GM23338 (cell line): Measurements from ENCODE around the gene SH3TC2. TPM values are rescaled to one million over a fixed set of nuclear protein-coding genes. Genes with fewer than 3 reads are reported as not detected.
"Not testable (repeated sequence)": the region's sequence is repeated elsewhere in the genome, so short reads cannot be mapped to it uniquely, and the experiment has no call there.

Experiments
- ATAC-seq: fragments of 200-7000 bp; cut with Tn5 transposase; 3 replicates; pipeline ENCODE4 v1.9.1; 2020
- DNase-seq: peaks from one replicate; pipeline ENCODE4 v3.0.0-alpha.2; 2015; ENCODE audit warnings: low spot score
- H2AFZ ChIP-seq: fragments of 200-600 bp; sonication (generic); 2 replicates; pipeline ENCODE4 v1.8.0; 2016; ENCODE audit warnings: antibody characterized with exemption, mild to moderate bottlenecking, moderate library complexity
- H3F3A ChIP-seq: fragments of 200-600 bp; sonication (generic); replicated peaks from 2 replicates; pipeline ENCODE4 v1.8.0; 2017; ENCODE audit warnings: antibody characterized with exemption, mixed run types, low read depth
- H3K27ac ChIP-seq: fragments of 200-600 bp; sonication (generic); 2 replicates; pipeline ENCODE4 v1.6.1; 2016; ENCODE audit warnings: low read depth
- H3K27me3 ChIP-seq: fragments of 200-600 bp; sonication (generic); 2 replicates; pipeline ENCODE4 v1.8.0; 2016; ENCODE audit warnings: mild to moderate bottlenecking, mixed run types, moderate library complexity; ENCODE audit not compliant: insufficient read depth
- H3K36me3 ChIP-seq: fragments of 200-600 bp; sonication (generic); 2 replicates; pipeline ENCODE4 v1.8.0; 2016; ENCODE audit warnings: mild to moderate bottlenecking; ENCODE audit not compliant: insufficient read depth
- H3K4me1 ChIP-seq: fragments of 200-600 bp; sonication (generic); 2 replicates; pipeline ENCODE4 v1.8.0; 2016; ENCODE audit warnings: mild to moderate bottlenecking, moderate library complexity; ENCODE audit not compliant: insufficient read depth
- H3K4me2 ChIP-seq: fragments of 200-600 bp; sonication (generic); 2 replicates; pipeline ENCODE4 v1.7.1; 2017; ENCODE audit warnings: mixed run types
- H3K4me3 ChIP-seq: fragments of 200-600 bp; sonication (generic); 2 replicates; pipeline ENCODE4 v1.6.1; 2016; ENCODE audit warnings: mixed run types
- H3K79me2 ChIP-seq: fragments of 200-600 bp; sonication (generic); replicated peaks from 2 replicates; pipeline ENCODE4 v1.8.0; 2017; ENCODE audit warnings: mild to moderate bottlenecking; ENCODE audit not compliant: insufficient read depth
- H3K9me2 ChIP-seq: fragments of 200-600 bp; sonication (generic); 2 replicates; pipeline ENCODE4 v1.8.0; 2017; ENCODE audit not compliant: insufficient read depth
- H4K20me1 ChIP-seq: fragments of 200-600 bp; sonication (generic); replicated peaks from 2 replicates; pipeline ENCODE4 v1.8.0; 2017; ENCODE audit warnings: mild to moderate bottlenecking; ENCODE audit not compliant: insufficient read depth
- H3K27ac Mint-ChIP-seq: 2 replicates; pipeline ENCODE4 v1.8.0; 2020; ENCODE audit warnings: inconsistent platforms, mild to moderate bottlenecking, moderate library complexity, mixed read lengths
- H3K27me3 Mint-ChIP-seq: 3 replicates; pipeline ENCODE4 v1.8.0; 2022; ENCODE audit warnings: low read depth, mild to moderate bottlenecking, moderate library complexity, mixed read lengths, inconsistent platforms; ENCODE audit not compliant: insufficient read depth, poor library complexity
- H3K36me3 Mint-ChIP-seq: 3 replicates; pipeline ENCODE4 v1.8.0; 2021; ENCODE audit warnings: low read depth, mild to moderate bottlenecking, inconsistent platforms, moderate library complexity, mixed read lengths
- H3K4me1 Mint-ChIP-seq: 3 replicates; pipeline ENCODE4 v1.8.0; 2020; ENCODE audit warnings: mild to moderate bottlenecking, inconsistent platforms, mixed read lengths
- H3K4me3 Mint-ChIP-seq: 3 replicates; pipeline ENCODE4 v1.8.0; 2021; ENCODE audit warnings: moderate library complexity, mild to moderate bottlenecking, inconsistent platforms, mixed read lengths
- H3K9me3 Mint-ChIP-seq: 3 replicates; pipeline ENCODE4 v1.8.0; 2020; ENCODE audit warnings: moderate library complexity, mild to moderate bottlenecking, inconsistent platforms, mixed read lengths
- EZH2phosphoT487 ChIP-seq: fragments of 200-600 bp; sonication (generic); IDR thresholded peaks from one replicate; pipeline ENCODE4 v1.8.1; 2018; ENCODE audit warnings: antibody characterized with exemption; ENCODE audit not compliant: unreplicated experiment
- POLR2AphosphoS5 ChIP-seq: IDR thresholded peaks from 2 replicates; pipeline ENCODE4 v1.6.1; 2016; ENCODE audit warnings: antibody characterized with exemption, low read depth
- ZNF114 ChIP-seq: fragments of 250-450 bp; sonication (Bioruptor Pico); IDR thresholded peaks from 2 replicates; pipeline ENCODE4 v1.5.0; 2020; ENCODE audit warnings: mild to moderate bottlenecking, moderate library complexity
- polyA plus RNA-seq: library from polyadenylated mRNA; unstranded; fragments of >200 nt; fragmentation: Nextera tagmentation; extraction: Ambion mirVana; gene quantifications from 2 replicates; pipeline ENCODE4 v1.2.1, GENCODE V29; 2016
- total RNA-seq: library from RNA; depleted of rRNA; stranded (reverse); fragments of >200 nt; shearing (Covaris generic); gene quantifications from 2 replicates; pipeline ENCODE4 v1.2.3, GENCODE V29; 2014
- TF ChIP-seq, protein P1 (sequence below), 2 experiments: fragments of 200-600 bp in 1 of 2; sonication (generic) in 1 of 2; conservative IDR thresholded peaks; 2 replicates each; pipeline versions ENCODE4 v1.5.1 to v1.6.1; 2016 to 2017; ENCODE audit warnings: antibody characterized with exemption in 2 of 2, low read depth in 2 of 2, mild to moderate bottlenecking in 2 of 2, moderate library complexity in 1 of 2
- TF ChIP-seq, protein P2 (sequence below): fragments of 250-450 bp; sonication (Bioruptor Pico); IDR thresholded peaks from 2 replicates; pipeline ENCODE4 v1.5.0; 2020; ENCODE audit warnings: mild to moderate bottlenecking, moderate library complexity
- TF ChIP-seq, protein P3 (sequence below): IDR thresholded peaks from 2 replicates; pipeline ENCODE4 v1.6.1; 2016; ENCODE audit warnings: antibody characterized with exemption

Gene SH3TC2
- total and polyA plus RNA-seq, 2 experiments from 2014 or later: 0.10 to 0.17 TPM

DNA sequence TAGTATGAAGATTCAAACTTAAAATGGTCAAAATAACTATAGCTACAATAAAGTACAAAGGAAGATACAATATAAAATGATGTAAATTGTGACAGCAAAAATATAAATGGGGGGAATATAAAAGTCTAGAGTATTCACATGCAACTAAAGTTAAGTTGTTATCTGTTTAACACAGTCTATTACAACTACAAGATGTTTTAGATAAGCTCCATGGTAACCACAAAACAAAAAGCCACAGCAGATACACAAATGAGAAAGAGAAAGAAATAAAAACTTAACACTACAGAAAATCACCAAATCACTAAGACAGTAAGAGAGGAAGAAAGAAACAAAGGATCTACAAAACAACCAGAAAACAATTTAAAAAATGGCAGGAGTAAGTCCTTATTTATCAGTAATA lies 17.0 kb upstream of the SH3TC2 start:
- TF ChIP-seq POLR2AphosphoS5 (no peak), ZNF114 (CRISPR knock-in tag) (no peak), EZH2phosphoT487 (no peak)
- TF ChIP-seq, protein P1, sequence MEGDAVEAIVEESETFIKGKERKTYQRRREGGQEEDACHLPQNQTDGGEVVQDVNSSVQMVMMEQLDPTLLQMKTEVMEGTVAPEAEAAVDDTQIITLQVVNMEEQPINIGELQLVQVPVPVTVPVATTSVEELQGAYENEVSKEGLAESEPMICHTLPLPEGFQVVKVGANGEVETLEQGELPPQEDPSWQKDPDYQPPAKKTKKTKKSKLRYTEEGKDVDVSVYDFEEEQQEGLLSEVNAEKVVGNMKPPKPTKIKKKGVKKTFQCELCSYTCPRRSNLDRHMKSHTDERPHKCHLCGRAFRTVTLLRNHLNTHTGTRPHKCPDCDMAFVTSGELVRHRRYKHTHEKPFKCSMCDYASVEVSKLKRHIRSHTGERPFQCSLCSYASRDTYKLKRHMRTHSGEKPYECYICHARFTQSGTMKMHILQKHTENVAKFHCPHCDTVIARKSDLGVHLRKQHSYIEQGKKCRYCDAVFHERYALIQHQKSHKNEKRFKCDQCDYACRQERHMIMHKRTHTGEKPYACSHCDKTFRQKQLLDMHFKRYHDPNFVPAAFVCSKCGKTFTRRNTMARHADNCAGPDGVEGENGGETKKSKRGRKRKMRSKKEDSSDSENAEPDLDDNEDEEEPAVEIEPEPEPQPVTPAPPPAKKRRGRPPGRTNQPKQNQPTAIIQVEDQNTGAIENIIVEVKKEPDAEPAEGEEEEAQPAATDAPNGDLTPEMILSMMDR (conservative IDR thresholded peaks at IDR 0.05; ENCODE audit: low read depth in 2 of 2): no peak
- TF ChIP-seq, protein P2, sequence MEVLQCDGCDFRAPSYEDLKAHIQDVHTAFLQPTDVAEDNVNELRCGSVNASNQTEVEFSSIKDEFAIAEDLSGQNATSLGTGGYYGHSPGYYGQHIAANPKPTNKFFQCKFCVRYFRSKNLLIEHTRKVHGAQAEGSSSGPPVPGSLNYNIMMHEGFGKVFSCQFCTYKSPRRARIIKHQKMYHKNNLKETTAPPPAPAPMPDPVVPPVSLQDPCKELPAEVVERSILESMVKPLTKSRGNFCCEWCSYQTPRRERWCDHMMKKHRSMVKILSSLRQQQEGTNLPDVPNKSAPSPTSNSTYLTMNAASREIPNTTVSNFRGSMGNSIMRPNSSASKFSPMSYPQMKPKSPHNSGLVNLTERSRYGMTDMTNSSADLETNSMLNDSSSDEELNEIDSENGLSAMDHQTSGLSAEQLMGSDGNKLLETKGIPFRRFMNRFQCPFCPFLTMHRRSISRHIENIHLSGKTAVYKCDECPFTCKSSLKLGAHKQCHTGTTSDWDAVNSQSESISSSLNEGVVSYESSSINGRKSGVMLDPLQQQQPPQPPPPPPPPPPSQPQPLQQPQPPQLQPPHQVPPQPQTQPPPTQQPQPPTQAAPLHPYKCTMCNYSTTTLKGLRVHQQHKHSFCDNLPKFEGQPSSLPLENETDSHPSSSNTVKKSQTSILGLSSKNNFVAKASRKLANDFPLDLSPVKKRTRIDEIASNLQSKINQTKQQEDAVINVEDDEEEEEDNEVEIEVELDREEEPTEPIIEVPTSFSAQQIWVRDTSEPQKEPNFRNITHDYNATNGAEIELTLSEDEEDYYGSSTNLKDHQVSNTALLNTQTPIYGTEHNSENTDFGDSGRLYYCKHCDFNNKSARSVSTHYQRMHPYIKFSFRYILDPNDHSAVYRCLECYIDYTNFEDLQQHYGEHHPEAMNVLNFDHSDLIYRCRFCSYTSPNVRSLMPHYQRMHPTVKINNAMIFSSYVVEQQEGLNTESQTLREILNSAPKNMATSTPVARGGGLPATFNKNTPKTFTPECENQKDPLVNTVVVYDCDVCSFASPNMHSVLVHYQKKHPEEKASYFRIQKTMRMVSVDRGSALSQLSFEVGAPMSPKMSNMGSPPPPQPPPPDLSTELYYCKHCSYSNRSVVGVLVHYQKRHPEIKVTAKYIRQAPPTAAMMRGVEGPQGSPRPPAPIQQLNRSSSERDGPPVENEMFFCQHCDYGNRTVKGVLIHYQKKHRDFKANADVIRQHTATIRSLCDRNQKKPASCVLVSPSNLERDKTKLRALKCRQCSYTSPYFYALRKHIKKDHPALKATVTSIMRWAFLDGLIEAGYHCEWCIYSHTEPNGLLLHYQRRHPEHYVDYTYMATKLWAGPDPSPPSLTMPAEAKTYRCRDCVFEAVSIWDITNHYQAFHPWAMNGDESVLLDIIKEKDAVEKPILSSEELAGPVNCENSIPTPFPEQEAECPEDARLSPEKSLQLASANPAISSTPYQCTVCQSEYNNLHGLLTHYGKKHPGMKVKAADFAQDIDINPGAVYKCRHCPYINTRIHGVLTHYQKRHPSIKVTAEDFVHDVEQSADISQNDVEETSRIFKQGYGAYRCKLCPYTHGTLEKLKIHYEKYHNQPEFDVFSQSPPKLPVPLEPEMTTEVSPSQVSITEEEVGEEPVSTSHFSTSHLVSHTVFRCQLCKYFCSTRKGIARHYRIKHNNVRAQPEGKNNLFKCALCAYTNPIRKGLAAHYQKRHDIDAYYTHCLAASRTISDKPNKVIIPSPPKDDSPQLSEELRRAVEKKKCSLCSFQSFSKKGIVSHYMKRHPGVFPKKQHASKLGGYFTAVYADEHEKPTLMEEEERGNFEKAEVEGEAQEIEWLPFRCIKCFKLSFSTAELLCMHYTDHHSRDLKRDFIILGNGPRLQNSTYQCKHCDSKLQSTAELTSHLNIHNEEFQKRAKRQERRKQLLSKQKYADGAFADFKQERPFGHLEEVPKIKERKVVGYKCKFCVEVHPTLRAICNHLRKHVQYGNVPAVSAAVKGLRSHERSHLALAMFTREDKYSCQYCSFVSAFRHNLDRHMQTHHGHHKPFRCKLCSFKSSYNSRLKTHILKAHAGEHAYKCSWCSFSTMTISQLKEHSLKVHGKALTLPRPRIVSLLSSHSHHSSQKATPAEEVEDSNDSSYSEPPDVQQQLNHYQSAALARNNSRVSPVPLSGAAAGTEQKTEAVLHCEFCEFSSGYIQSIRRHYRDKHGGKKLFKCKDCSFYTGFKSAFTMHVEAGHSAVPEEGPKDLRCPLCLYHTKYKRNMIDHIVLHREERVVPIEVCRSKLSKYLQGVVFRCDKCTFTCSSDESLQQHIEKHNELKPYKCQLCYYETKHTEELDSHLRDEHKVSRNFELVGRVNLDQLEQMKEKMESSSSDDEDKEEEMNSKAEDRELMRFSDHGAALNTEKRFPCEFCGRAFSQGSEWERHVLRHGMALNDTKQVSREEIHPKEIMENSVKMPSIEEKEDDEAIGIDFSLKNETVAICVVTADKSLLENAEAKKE (CRISPR knock-in tag): no peak
- TF ChIP-seq, protein P3, sequence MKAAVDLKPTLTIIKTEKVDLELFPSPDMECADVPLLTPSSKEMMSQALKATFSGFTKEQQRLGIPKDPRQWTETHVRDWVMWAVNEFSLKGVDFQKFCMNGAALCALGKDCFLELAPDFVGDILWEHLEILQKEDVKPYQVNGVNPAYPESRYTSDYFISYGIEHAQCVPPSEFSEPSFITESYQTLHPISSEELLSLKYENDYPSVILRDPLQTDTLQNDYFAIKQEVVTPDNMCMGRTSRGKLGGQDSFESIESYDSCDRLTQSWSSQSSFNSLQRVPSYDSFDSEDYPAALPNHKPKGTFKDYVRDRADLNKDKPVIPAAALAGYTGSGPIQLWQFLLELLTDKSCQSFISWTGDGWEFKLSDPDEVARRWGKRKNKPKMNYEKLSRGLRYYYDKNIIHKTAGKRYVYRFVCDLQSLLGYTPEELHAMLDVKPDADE: no peak
- no peak overlapping the region for H2AFZ ChIP-seq
- no peaks in the 10 kb centered on the region for H3K4me1 ChIP-seq
- Mint-ChIP-seq H3K4me1 (no peaks in the 10 kb centered on the region), H3K4me3 (no peak overlapping the region), H3K27ac (no peak overlapping the region), H3K9me3 (no peaks in the 10 kb centered on the region; the same call in 1 of the 3 replicates), H3K36me3 (no peaks in the 10 kb centered on the region), H3K27me3 (no peaks in the 10 kb centered on the region)
- H4K20me1 ChIP-seq: no peaks in the 10 kb centered on the region
- H3K27me3 ChIP-seq: no peaks in the 10 kb centered on the region
- H3K4me2 ChIP-seq: no peak overlapping the region
- no peaks in the 10 kb centered on the region for H3F3A ChIP-seq
- ATAC-seq (no peak), DNase-seq (no peak)
- H3K9me2 ChIP-seq: no peaks in the 10 kb centered on the region
- no peaks in the 10 kb centered on the region for H3K36me3 ChIP-seq
- H3K27ac ChIP-seq: no peak overlapping the region
- H3K79me2 ChIP-seq: no peaks in the 10 kb centered on the region
- H3K4me3 ChIP-seq: no peak overlapping the region

DNA sequence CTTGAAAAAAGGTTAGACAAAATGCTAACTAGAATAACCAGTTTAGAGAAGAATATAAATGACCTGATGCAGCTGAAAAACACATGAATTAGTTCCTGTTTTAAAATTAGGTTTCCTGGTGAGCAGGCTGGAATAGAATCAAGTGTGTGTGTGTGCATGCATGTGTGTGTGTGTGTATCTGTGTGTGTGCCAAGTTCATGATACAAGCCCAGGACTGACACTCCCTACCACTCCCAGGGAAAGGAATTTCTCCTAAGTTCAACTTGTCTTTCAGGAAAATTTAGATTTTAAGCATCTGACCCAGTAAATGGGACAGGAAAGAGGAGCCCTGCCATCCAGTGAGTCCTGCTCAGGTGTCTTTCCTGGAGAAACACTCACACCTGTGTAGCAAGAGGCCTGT lies 11.2 kb upstream of the SH3TC2 start:
- H3K27ac Mint-ChIP-seq, H3K4me3 ChIP-seq, H3K4me2 ChIP-seq, H3K36me3 Mint-ChIP-seq, H3K4me3 Mint-ChIP-seq, H3K27me3 Mint-ChIP-seq, H3K27me3 ChIP-seq, H4K20me1 ChIP-seq, ATAC-seq, H3F3A ChIP-seq, H2AFZ ChIP-seq, H3K4me1 Mint-ChIP-seq, H3K9me3 Mint-ChIP-seq, H3K27ac ChIP-seq, DNase-seq, H3K79me2 ChIP-seq, H3K4me1 ChIP-seq, H3K9me2 ChIP-seq, H3K36me3 ChIP-seq: not testable (repeated sequence)
